CD8-positive, alpha-beta memory T cell (primary cell): ENCODE data around the gene BTBD2. TPM values are rescaled to one million over a fixed set of nuclear protein-coding genes. Genes with fewer than 3 reads are reported as not detected.

Source experiments
- CTCF ChIA-PET: fragments of 350-600 bp; sonication (Branson Sonifier 250); formaldehyde crosslinking; loops from one replicate; lab custom pipeline; 2021; ENCODE audit warnings: antibody characterized with exemption; lab: Charles Lee
- POLR2A ChIA-PET: fragments of 350-600 bp; sonication (Branson Sonifier 250); formaldehyde crosslinking; loops from one replicate; lab custom pipeline; 2021; ENCODE audit warnings: antibody characterized with exemption; lab: Charles Lee
- DNase-seq, 5 donors: peaks; one replicate each; pipeline versions ENCODE4 v3.0.0 to v3.0.0-alpha.2; 2020 to 2022; ENCODE audit warnings: mixed read lengths in 1 of 5
- H3K27ac ChIP-seq: one replicate; pipeline ENCODE4 v1.7.0; 2013; ENCODE audit warnings: low read depth, mild to moderate bottlenecking, low read length, moderate library complexity
- H3K27me3 ChIP-seq: 2 replicates; pipeline ENCODE4 v1.7.0; 2013; ENCODE audit warnings: low read length, mild to moderate bottlenecking; ENCODE audit not compliant: insufficient read depth, poor library complexity, severe bottlenecking
- H3K36me3 ChIP-seq: 2 replicates; pipeline ENCODE4 v1.7.0; 2013; ENCODE audit warnings: mild to moderate bottlenecking, low read length, moderate library complexity; ENCODE audit not compliant: insufficient read depth
- H3K4me1 ChIP-seq: 2 replicates; pipeline ENCODE4 v1.7.0; 2013; ENCODE audit warnings: mild to moderate bottlenecking, low read length, moderate library complexity; ENCODE audit not compliant: insufficient read depth
- H3K4me3 ChIP-seq: 2 replicates; pipeline ENCODE4 v1.7.0; 2013; ENCODE audit warnings: mild to moderate bottlenecking, low read length
- H3K9me3 ChIP-seq: 2 replicates; pipeline ENCODE4 v1.7.0; 2013; ENCODE audit warnings: mild to moderate bottlenecking, low read length
- H3K27ac Mint-ChIP-seq, 8 donors: one replicate each; pipeline ENCODE4 v1.8.0; 2020 to 2021; ENCODE audit warnings: mixed read lengths in 8 of 8, mild to moderate bottlenecking in 6 of 8, inconsistent platforms in 3 of 8, moderate library complexity in 3 of 8
- H3K27me3 Mint-ChIP-seq, 2 donors: one replicate each; pipeline ENCODE4 v1.8.0; 2020 to 2021; ENCODE audit warnings: mixed read lengths in 2 of 2, mild to moderate bottlenecking in 1 of 2, moderate library complexity in 1 of 2
- H3K36me3 Mint-ChIP-seq, 3 donors: one replicate each; pipeline ENCODE4 v1.8.0; 2020 to 2021; ENCODE audit warnings: mixed read lengths in 3 of 3, inconsistent platforms in 1 of 3, mild to moderate bottlenecking in 1 of 3
- H3K4me1 Mint-ChIP-seq, 3 donors: one replicate each; pipeline ENCODE4 v1.8.0; 2020 to 2021; ENCODE audit warnings: mixed read lengths in 3 of 3, inconsistent platforms in 1 of 3, mild to moderate bottlenecking in 1 of 3
- H3K4me3 Mint-ChIP-seq, 7 donors: one replicate each; pipeline ENCODE4 v1.8.0; 2020 to 2021; ENCODE audit warnings: mixed read lengths in 7 of 7, mild to moderate bottlenecking in 6 of 7, moderate library complexity in 4 of 7, inconsistent platforms in 2 of 7
- H3K9me3 Mint-ChIP-seq, 5 donors: one replicate each; pipeline ENCODE4 v1.8.0; 2020 to 2022; ENCODE audit warnings: mixed read lengths in 5 of 5, mild to moderate bottlenecking in 3 of 5, moderate library complexity in 2 of 5, inconsistent platforms in 1 of 5
- polyA plus RNA-seq: library from polyadenylated mRNA; unstranded; fragments of 300-500 nt; fragmentation: Illumina TruSeq; gene quantifications from one replicate; pipeline ENCODE4 v1.2.3, GENCODE V29; 2021
- total RNA-seq, 2 experiments: library from RNA; stranded (reverse); gene quantifications; one replicate each; pipeline ENCODE4 v1.2.3, GENCODE V29; 2021

BTBD2 gene
- total and polyA plus RNA-seq, 3 experiments from 2014 or later = 5.3 to 22.5 (median 18.6) TPM

- no peak for DNase-seq
- Histone ChIP-seq H3K27me3 (no peaks in the 10 kb centered on the region), H3K9me3 (no peaks in the 10 kb centered on the region), H3K4me3 (no peak overlapping the region), H3K27ac (no peak overlapping the region), H3K36me3 (no peaks in the 10 kb centered on the region), H3K4me1 (no peaks in the 10 kb centered on the region)
- peaks cover 0 to 30% (median 0%) of the 10 kb centered on the region in 3 donors for H3K36me3 Mint-ChIP-seq
- peaks cover 0 to 46% (median 12%) of the 10 kb centered on the region in 3 donors for H3K4me1 Mint-ChIP-seq
- H3K9me3 Mint-ChIP-seq = no peaks in the 10 kb centered on the region
- no peak overlapping the region for H3K4me3 Mint-ChIP-seq
- peaks cover 0 to 2% of the 10 kb centered on the region in 2 donors for H3K27me3 Mint-ChIP-seq
- ChIA-PET POLR2A (no interaction called here), CTCF (interaction anchor here (1.1 kb wide), 1 partner anchor 22 kb away, joined by 3 read pairs; no protein-coding TSS in a partner anchor)
- peak overlapping the region in 4 of 8 donors; percentile 42 to 85 (median 62) for H3K27ac Mint-ChIP-seq
These were observed 55.5 kb downstream of the BTBD2 start for GRCh38 chr19:1959928-1960589.

GRCh38 chr19:1957562-1958248, 57.8 kb downstream of the BTBD2 start:
- Mint-ChIP-seq H3K36me3 (peaks cover 0 to 35% (median 0%) of the 10 kb centered on the region in 3 donors), H3K27me3 (peaks cover 0 to 2% of the 10 kb centered on the region in 2 donors), H3K9me3 (peaks cover 0 to 2% (median 0%) of the 10 kb centered on the region in 5 donors), H3K27ac (no peak overlapping the region), H3K4me3 (no peak overlapping the region), H3K4me1 (peaks cover 0 to 59% (median 13%) of the 10 kb centered on the region in 3 donors)
- H3K36me3 ChIP-seq = no peaks in the 10 kb centered on the region
- no peak overlapping the region for H3K4me3 ChIP-seq
- DNase-seq = no peak
- no peaks in the 10 kb centered on the region for H3K9me3 ChIP-seq
- ChIA-PET POLR2A (no interaction called here), CTCF (interaction anchor here (2.0 kb wide), 1 partner anchor 12 kb away, joined by 6 read pairs; no protein-coding TSS in a partner anchor)
- H3K27ac ChIP-seq = no peak overlapping the region
- no peaks in the 10 kb centered on the region for H3K4me1 ChIP-seq
- no peaks in the 10 kb centered on the region for H3K27me3 ChIP-seq

- POLR2A ChIA-PET = no interaction called here
- CTCF ChIA-PET = no interaction called here
- Histone ChIP-seq H3K36me3 (no peaks in the 10 kb centered on the region), H3K9me3 (no peaks in the 10 kb centered on the region), H3K27ac (no peak overlapping the region), H3K4me1 (no peaks in the 10 kb centered on the region), H3K27me3 (no peaks in the 10 kb centered on the region), H3K4me3 (no peak overlapping the region)
- Mint-ChIP-seq H3K9me3 (peaks cover 0 to 2% (median 0%) of the 10 kb centered on the region in 5 donors), H3K36me3 (peaks cover 0 to 38% (median 0%) of the 10 kb centered on the region in 3 donors), H3K27me3 (peaks cover 0 to under 1% of the 10 kb centered on the region in 2 donors), H3K4me1 (peaks cover 0 to 66% (median 17%) of the 10 kb centered on the region in 3 donors), H3K27ac (peak overlapping the region in 1 of 8 donors; percentile 58), H3K4me3 (no peak overlapping the region)
- DNase-seq = no peak
These were observed 58.5 kb downstream of the BTBD2 start for GRCh38 chr19:1956868-1957492.

GRCh38 chr19:1956122-1956494, 59.4 kb downstream of the BTBD2 start:
- peaks cover 0 to 2% (median 0%) of the 10 kb centered on the region in 5 donors for H3K9me3 Mint-ChIP-seq
- peak overlapping the region in 3 of 8 donors; percentile 47 to 92 (median 58) for H3K27ac Mint-ChIP-seq
- ChIA-PET POLR2A (no interaction called here), CTCF (no interaction called here)
- no peaks in the 10 kb centered on the region for H3K4me1 ChIP-seq
- H3K4me3 Mint-ChIP-seq = peak overlapping the region in 1 of 7 donors; percentile 44
- peaks cover 0 to 37% (median 0%) of the 10 kb centered on the region in 3 donors for H3K36me3 Mint-ChIP-seq
- no peak overlapping the region for H3K4me3 ChIP-seq
- no peaks in the 10 kb centered on the region for H3K27me3 Mint-ChIP-seq
- H3K27me3 ChIP-seq = no peaks in the 10 kb centered on the region
- no peaks in the 10 kb centered on the region for H3K36me3 ChIP-seq
- peaks cover 0 to 65% (median 19%) of the 10 kb centered on the region in 3 donors for H3K4me1 Mint-ChIP-seq
- H3K9me3 ChIP-seq = no peaks in the 10 kb centered on the region
- no peak for DNase-seq
- no peak overlapping the region for H3K27ac ChIP-seq

- peaks cover 0 to 2% (median 0%) of the 10 kb centered on the region in 5 donors for H3K9me3 Mint-ChIP-seq
- H3K4me3 Mint-ChIP-seq = peak overlapping the region in 1 of 7 donors; percentile 44
- H3K36me3 Mint-ChIP-seq = peaks cover 0 to 39% (median 0%) of the 10 kb centered on the region in 3 donors
- POLR2A ChIA-PET = no interaction called here
- Histone ChIP-seq H3K27me3 (no peaks in the 10 kb centered on the region), H3K36me3 (no peaks in the 10 kb centered on the region), H3K4me3 (no peak overlapping the region), H3K4me1 (no peaks in the 10 kb centered on the region), H3K27ac (no peak overlapping the region), H3K9me3 (no peaks in the 10 kb centered on the region)
- CTCF ChIA-PET = no interaction called here
- DNase-seq = no peak
- H3K4me1 Mint-ChIP-seq = peaks cover 4 to 67% (median 22%) of the 10 kb centered on the region in 3 donors
- H3K27ac Mint-ChIP-seq = no peak overlapping the region
- no peaks in the 10 kb centered on the region for H3K27me3 Mint-ChIP-seq
These were observed 60.1 kb downstream of the BTBD2 start for GRCh38 chr19:1955171-1956121.

GRCh38 chr19:1954532-1954933, 61.0 kb downstream of the BTBD2 start:
- Histone ChIP-seq H3K4me3 (no peak overlapping the region), H3K27me3 (no peaks in the 10 kb centered on the region), H3K9me3 (no peaks in the 10 kb centered on the region), H3K4me1 (no peaks in the 10 kb centered on the region), H3K27ac (no peak overlapping the region), H3K36me3 (no peaks in the 10 kb centered on the region)
- ChIA-PET POLR2A (no interaction called here), CTCF (no interaction called here)
- Mint-ChIP-seq H3K4me1 (peaks cover 11 to 65% (median 23%) of the 10 kb centered on the region in 3 donors), H3K36me3 (peaks cover 0 to 44% (median 0%) of the 10 kb centered on the region in 3 donors), H3K9me3 (peaks cover 0 to 2% (median 0%) of the 10 kb centered on the region in 5 donors), H3K4me3 (no peak overlapping the region), H3K27me3 (no peaks in the 10 kb centered on the region), H3K27ac (peak overlapping the region in 1 of 8 donors; percentile 43)
- DNase-seq = no peak

GRCh38 chr19:1953441-1954094, 61.9 kb downstream of the BTBD2 start:
- no peaks in the 10 kb centered on the region for H3K9me3 ChIP-seq
- no peaks in the 10 kb centered on the region for H3K36me3 ChIP-seq
- H3K4me3 ChIP-seq = no peak overlapping the region
- H3K4me1 ChIP-seq = no peaks in the 10 kb centered on the region
- Mint-ChIP-seq H3K27me3 (no peaks in the 10 kb centered on the region), H3K4me3 (no peak overlapping the region), H3K36me3 (peaks cover 0 to 49% (median 0%) of the 10 kb centered on the region in 3 donors), H3K4me1 (peaks cover 21 to 70% (median 28%) of the 10 kb centered on the region in 3 donors), H3K27ac (peak overlapping the region in 1 of 8 donors; percentile 82), H3K9me3 (peaks cover 0 to 2% (median 0%) of the 10 kb centered on the region in 5 donors)
- no peaks in the 10 kb centered on the region for H3K27me3 ChIP-seq
- ChIA-PET POLR2A (no interaction called here), CTCF (no interaction called here)
- H3K27ac ChIP-seq = no peak overlapping the region
- no peak for DNase-seq
